GM18909 (cell line): Measurements from ENCODE around the gene SLC37A3.
"Not testable (repeated sequence)": the region's sequence is repeated elsewhere in the genome, so short reads cannot be mapped to it uniquely, and the experiment has no call there.

Source experiments
- ATAC-seq: cut with Tn5 transposase; IDR thresholded peaks from one replicate; pipeline ENCODE4 v1.9.1; 2021; ENCODE audit warnings: mild to moderate bottlenecking; ENCODE audit not compliant: unreplicated experiment, poor library complexity

Gene SLC37A3

DNA sequence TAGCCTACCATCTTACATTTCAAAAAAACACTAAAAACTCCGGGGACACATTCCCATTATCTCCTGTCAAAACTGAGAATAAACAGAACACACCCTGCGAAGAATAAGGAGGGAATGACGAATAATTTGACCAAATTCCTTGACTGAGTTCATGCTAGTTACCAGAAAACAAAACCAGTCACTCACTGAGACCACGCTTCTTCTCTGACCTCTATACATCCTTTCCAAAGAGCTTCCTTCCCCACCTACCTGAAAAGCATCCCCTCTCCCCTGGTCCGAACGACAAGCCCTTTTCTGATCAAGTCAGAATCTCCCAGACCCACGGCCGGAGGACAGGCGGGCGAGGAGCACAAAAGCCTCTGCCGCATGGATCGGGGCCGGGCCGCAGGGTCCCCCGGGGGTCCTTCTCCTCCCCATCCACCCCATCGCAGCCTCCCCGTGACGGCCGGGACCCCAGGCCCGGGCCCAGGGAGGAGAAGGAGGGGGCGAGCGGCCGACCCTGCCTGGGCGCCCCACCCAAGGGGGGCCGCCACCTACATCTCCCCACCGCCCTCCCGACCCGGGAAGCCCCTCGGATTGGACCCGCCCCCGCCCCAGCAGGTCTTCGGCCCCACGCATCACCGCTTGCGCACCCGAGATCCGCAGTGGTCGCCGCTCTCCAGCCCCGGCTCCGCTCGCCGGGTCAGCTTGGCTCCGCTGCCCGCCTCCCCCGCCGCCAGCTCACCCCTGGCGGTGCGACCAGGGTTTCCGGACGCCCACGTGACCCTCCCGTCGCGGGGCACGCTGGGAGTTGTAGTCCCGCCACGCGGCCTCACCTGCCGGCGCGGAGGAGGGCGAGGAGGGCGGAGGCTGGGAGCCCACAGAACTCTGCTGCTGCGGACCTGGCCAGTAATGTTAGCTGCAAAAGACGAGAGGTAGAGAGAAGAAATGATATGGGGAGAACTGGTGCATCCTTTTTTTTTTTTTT, at the start of gene SLC37A3:
Gene SLC37A3 (minus strand): TSS at position 747 of the 967 bp plus-strand sequence. CDS start 16,004 bp downstream, outside the sequence.
- ATAC-seq = peak; percentile 98

- no peak for ATAC-seq
Observed at GRCh38 chr7:140447841-140448240, 49.5 kb upstream of the SLC37A3 start.

DNA sequence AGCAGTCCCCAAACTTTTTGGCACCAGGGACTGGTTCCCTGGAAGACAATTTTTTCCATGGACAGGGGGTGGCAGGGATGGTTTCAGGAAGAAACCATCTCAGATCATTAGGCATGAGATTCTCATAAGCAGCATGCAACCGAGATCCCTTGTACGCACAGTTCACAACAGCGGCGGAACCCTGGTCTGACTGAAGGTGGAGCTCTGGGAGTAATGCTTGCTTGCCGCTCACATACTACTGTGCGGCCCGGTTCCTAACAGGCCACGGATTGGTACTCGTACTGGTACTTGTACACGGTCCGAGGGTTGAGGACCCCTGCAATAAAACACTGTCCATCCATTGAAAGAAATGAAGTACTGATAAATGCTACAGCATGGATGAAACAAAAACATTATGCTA, 48.1 kb upstream of the SLC37A3 start:
- ATAC-seq = no peak

GRCh38 chr7:140441519-140441918, 43.2 kb upstream of the SLC37A3 start:
- ATAC-seq = no peak

DNA sequence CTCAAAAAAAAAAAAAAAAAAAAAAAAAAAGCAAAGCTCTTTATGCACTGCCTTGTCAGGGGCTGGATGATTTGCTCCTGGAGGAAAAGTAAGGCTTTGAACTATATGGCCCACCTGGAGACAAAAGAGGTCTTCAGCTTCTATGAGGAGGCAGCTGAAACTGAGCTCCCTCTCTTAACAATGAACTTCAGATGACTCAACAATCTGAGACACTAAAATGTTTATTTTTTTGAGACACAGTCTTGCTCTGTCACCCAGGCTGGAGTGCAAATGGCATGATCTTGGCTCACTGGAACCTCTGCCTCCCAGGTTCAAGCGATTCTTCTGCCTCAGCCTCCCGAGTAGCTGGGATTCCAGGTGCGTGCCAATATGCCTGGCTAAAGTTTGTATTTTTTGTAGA, 42.3 kb upstream of the SLC37A3 start:
- ATAC-seq = no peak

GRCh38 chr7:140439359-140439758, 41.0 kb upstream of the SLC37A3 start:
- peak; percentile 57 for ATAC-seq

DNA sequence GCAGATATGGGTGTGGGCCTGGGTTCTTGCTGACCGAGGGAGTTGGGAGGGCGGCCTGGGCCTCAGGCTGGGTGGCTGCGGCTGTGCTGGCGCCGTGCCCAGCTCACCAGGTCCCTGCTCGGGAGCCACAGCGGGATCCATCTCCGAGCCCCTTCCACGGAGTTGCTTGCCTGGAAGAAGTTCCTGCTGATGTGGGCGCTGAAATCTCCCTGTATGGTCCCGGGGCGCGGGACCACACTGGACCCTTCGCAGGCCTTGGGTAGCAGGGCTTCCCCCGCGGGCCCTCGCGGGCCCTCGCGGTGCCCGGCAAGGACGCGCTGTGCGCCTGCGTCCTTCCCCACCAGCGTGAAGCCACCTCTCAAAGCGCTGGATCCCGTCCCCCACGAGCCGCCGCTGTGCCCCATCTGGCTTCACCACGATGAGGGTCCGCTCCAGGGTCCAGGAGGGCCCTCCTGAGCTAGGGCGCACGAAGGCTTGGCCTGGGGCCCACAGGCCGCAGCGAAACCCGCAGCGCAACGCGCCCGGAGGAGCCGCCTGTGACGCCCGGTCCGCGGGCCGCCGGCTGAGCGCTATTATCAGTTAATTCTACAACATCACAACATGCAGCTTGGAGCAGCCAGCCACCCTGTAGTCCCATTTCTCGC, 37.0 kb upstream of the SLC37A3 start:
- ATAC-seq = no peak

- ATAC-seq = no peak
Observed at GRCh38 chr7:140433396-140433795, 35.1 kb upstream of the SLC37A3 start.

DNA sequence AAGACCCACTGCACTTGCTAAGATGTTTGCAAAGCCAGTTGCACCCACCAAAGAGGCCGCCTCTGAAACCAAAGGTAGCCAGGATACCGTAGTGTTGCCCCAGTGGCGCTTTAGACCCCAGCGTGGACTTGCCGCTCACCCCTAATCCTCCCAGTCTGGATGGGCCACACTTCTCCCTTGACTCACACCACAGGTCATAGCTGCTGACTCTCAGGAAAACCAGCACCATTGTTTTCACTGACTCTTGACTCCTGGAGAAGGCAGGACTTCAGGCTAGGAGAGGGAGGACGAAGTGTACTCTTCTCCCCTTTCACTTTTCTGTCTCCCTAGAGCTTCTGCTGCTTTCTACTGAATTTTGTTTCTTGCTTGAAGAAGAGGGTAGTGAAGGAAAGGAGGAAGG, 27.8 kb upstream of the SLC37A3 start:
- no peak for ATAC-seq

DNA sequence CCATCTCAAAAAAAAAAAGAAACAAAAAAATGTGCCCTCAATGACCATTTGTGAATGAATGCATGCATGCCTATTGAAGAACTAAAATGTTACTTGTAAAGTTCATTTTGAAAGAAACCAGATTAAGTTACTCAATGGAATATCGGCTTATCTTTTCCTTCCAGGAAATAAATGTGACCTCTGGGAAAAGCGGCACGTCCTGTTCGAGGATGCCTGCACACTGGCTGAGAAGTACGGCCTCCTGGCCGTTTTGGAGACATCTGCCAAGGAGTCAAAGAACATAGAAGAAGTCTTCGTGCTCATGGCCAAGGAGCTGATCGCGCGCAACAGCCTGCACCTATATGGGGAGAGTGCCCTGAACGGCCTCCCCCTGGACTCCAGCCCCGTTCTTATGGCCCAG, 27.4 kb upstream of the SLC37A3 start:
- no peak for ATAC-seq

DNA sequence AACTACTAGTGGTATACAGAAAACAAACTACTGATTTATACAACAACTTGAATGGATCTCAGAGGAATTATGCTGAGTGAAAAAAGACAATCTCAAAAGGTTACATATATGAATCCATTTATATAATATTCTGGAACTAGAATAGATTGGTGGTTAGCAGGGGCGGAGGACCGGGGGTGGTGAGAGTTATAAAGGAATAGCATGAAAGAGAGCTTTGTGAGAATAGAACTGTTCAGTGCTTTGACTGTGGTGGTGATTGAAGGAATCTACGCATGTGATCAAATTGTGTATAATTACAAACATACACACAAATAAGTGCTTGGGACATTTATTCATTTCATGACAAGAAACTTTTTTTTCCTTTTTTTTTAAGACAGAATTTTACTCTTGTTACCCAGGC, 25.2 kb upstream of the SLC37A3 start:
- no peak for ATAC-seq

DNA sequence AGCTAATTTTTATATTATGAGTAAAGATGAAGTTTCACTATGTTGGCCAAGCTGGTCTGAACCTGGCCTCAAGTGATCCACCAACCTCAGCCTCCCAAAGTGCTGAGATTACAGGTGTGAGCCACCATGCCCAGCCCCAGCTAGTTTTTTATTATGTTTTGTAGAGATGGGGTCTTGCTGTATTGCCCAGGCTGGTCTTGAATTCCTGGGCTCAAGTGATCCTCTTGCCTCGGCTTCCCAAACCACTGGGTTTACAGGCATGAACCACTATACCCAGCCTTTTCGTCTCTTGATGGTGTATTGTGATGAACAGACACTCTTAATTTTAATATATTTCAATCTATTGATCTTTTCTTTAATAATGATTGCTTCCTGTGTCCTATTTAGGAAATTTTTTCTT, 23.2 kb upstream of the SLC37A3 start:
- ATAC-seq = no peak

GRCh38 chr7:140418653-140419052, 20.3 kb upstream of the SLC37A3 start:
- no peak for ATAC-seq

DNA sequence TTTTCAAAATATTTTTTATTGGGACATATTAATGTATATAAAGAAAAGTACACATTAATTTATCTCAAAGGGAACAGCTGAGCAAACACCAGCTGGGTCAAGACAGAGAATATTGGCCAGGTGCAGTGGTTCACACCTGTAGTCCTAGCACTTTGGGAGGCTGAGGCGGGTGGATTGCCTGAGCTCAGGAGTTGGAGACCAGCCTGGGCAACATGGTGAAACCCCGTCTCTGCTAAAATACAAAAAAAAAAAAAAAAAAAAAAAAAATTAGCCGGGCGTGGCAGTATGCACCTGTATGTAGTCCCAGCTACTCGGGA, 19.8 kb upstream of the SLC37A3 start:
- ATAC-seq = not testable (repeated sequence)

GRCh38 chr7:140417456-140418155, 19.3 kb upstream of the SLC37A3 start:
- no peak for ATAC-seq

GRCh38 chr7:140416560-140416959, 18.2 kb upstream of the SLC37A3 start:
- no peak for ATAC-seq

DNA sequence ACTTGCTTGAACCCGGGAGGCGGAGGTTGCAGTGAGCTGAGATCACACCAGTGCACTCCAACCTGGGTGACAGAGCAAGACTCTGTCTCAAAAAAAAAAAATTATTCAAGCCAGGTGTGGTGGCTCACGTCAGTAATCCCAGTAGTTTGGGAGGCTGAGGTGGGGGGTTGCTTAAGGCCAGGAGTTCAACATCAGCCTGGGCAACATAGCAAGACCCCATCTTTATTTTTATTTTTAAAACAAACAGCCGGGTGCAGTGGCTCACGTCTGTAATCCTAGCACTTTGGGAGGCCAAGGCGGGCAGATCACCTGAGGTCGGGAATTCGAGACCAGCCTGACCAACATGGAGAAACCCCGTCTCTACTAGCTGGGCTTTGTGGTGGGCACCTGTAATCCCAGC, 17.5 kb upstream of the SLC37A3 start:
- ATAC-seq = not testable (repeated sequence)

DNA sequence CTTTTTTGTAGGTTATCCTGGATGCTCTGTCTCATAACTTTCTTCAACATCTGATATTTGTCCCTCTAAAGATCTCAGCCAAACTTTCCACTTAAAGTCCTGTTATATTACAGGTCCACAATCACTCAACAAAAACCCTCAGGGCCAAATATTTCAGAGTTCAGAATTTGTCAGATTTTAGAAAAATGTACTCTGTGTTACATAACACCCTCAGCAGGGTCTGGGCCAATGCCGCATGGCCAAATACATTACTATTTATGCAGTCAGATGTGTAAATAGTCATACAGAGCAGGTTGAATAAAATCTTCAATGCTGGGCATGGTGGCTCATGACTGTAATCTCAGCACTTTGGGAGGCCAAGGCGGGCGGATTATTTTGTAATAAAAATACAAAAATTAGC, 17.0 kb upstream of the SLC37A3 start:
- no peak for ATAC-seq

- no peak for ATAC-seq
Observed at GRCh38 chr7:140404565-140405065, 6.3 kb upstream of the SLC37A3 start.

- ATAC-seq = no peak
Observed at GRCh38 chr7:140403878-140404564, 5.7 kb upstream of the SLC37A3 start, which contains the start of gene RAB19. RAB19 (plus strand) TSS chr7:140404058; CDS start chr7:140407647, 3,589 bp downstream.
